HepG2 (cell line): Measurements from ENCODE around the gene ZNF488. TPM values are rescaled to one million over a fixed set of nuclear protein-coding genes. Genes with fewer than 3 reads are reported as not detected.

Experiments used
- ATAC-seq: fragments of 200-7000 bp; cut with Tn5 transposase; 3 replicates; pipeline ENCODE4 v1.9.1; 2020; ENCODE audit warnings: mild to moderate bottlenecking, moderate library complexity
- BruUV-seq: library from RNA; stranded (reverse); fragments of 400-500 nt; replicated peaks from 2 replicates; lab custom pipeline; 2021; lab: Mats Ljungman, UMichigan
- CTCF ChIA-PET: fragments of 300-600 bp; formaldehyde crosslinking; extraction: SDS; loops from one replicate; lab custom pipeline; 2021; ENCODE audit warnings: low total read pairs, inconsistent platforms, low intra/inter-chr PET ratio; lab: Yijun Ruan, JAX
- POLR2A ChIA-PET: fragments of 350-600 bp; sonication (Branson Sonifier 250); formaldehyde crosslinking; loops from one replicate; lab custom pipeline; 2020; ENCODE audit warnings: antibody characterized with exemption, inconsistent platforms; lab: Yijun Ruan, JAX
- DNase-seq: peaks from one replicate; pipeline ENCODE4 v3.0.0-alpha.2; 2015; ENCODE audit warnings: low spot score
- FAIRE-seq: peaks from 3 replicates; lab custom pipeline; 2011; peaks lifted over from hg19 to GRCh38; lab: Jason Lieb, UNC
- H2AFZ ChIP-seq: one replicate; pipeline ENCODE4 v1.6.1; 2011; ENCODE audit warnings: low read length, inconsistent platforms
- H3K27ac ChIP-seq: fragments of 300-600 bp; 3 replicates; pipeline ENCODE4 v1.8.0; 2011; ENCODE audit warnings: mixed run types, mild to moderate bottlenecking, mixed read lengths, low read length, inconsistent platforms; ENCODE audit not compliant: insufficient read depth; ENCODE audit errors: extremely low read length
- H3K27me3 ChIP-seq, 2 experiments: fragments of 200-600 bp in 1 of 2; 2 replicates in 1 of 2; 3 replicates in 1 of 2; pipeline versions ENCODE4 v1.6.0 to v1.8.0; 2011; ENCODE audit warnings: low read length in 2 of 2, mild to moderate bottlenecking in 2 of 2, moderate library complexity in 2 of 2, inconsistent platforms in 1 of 2; ENCODE audit not compliant: insufficient read depth in 2 of 2, control insufficient read depth in 1 of 2
- H3K36me3 ChIP-seq, 2 experiments: fragments of 200-600 bp in 1 of 2; replicated peaks in 1 of 2; 2 replicates in 1 of 2; 3 replicates in 1 of 2; pipeline versions ENCODE4 v1.5.1 to v1.8.0; 2011; ENCODE audit warnings: low read length in 2 of 2, inconsistent platforms in 1 of 2; ENCODE audit not compliant: insufficient read depth in 2 of 2, control insufficient read depth in 1 of 2
- H3K4me1 ChIP-seq: 2 replicates; pipeline ENCODE4 v1.5.1; 2012; ENCODE audit warnings: low read length, inconsistent platforms; ENCODE audit not compliant: insufficient read depth
- H3K4me2 ChIP-seq: 2 replicates; pipeline ENCODE4 v1.6.0; 2011; ENCODE audit warnings: low read depth, low read length, inconsistent platforms
- H3K4me3 ChIP-seq, 3 experiments: fragments of 200-600 bp in 1 of 3; sonication (generic), shearing (Covaris generic) in 1 of 3; replicated peaks in 1 of 3; 2 replicates each; pipeline ENCODE4 v1.5.1; 2011 to 2016; ENCODE audit warnings: low read length in 3 of 3, inconsistent platforms in 2 of 3, low read depth in 2 of 3, mild to moderate bottlenecking in 2 of 3, control low read depth in 1 of 3, mixed read lengths in 1 of 3; ENCODE audit not compliant: insufficient read depth in 1 of 3
- H3K79me2 ChIP-seq: one replicate; pipeline ENCODE4 v1.6.1; 2011; ENCODE audit warnings: low read length, inconsistent platforms; ENCODE audit not compliant: insufficient read depth
- H3K9ac ChIP-seq: 2 replicates; pipeline ENCODE4 v1.6.0; 2011; ENCODE audit warnings: mild to moderate bottlenecking, low read depth, low read length, inconsistent platforms; ENCODE audit not compliant: insufficient read depth
- H3K9me3 ChIP-seq: 2 replicates; pipeline ENCODE4 v1.5.1; 2012; ENCODE audit warnings: mild to moderate bottlenecking, low read length
- H4K20me1 ChIP-seq: 2 replicates; pipeline ENCODE4 v1.6.0; 2011; ENCODE audit warnings: inconsistent platforms, mild to moderate bottlenecking, low read length, moderate library complexity; ENCODE audit not compliant: insufficient read depth
- KDM2A ChIP-seq: sonication (generic); formaldehyde crosslinking; IDR thresholded peaks from 2 replicates; pipeline ENCODE4 v1.4.0; 2020; ENCODE audit warnings: low read depth, missing genetic modification reagents, borderline replicate concordance
- POLR2G ChIP-seq: fragments of 200-400 bp; formaldehyde crosslinking; IDR thresholded peaks from 2 replicates; pipeline ENCODE4 v1.6.1; 2018; ENCODE audit warnings: mild to moderate bottlenecking, low read depth, low read length, moderate library complexity
- WGBS: methylation state at CpG from one replicate; pipeline ENCODE4 v1.1.6; 2017; ENCODE audit warnings: low lambda C conversion rate; 5-methylcytosine and 5-hydroxymethylcytosine counted together
- in situ Hi-C: cut with HindIII; loops from 2 replicates; pipeline ENCODE4 v1.10.0; 2017; ENCODE audit warnings: low pct_unique_long_range_greater_than_20kb; ENCODE audit not compliant: extremely low pct_ligation_motif_present
- intact Hi-C: fragments of 100-400 bp; cut with micrococcal nuclease; formaldehyde crosslinking; loops from one replicate; pipeline ENCODE4 v1.10.0; 2022; ENCODE audit not compliant: unreplicated experiment
- polyA plus RNA-seq, 8 experiments: library from polyadenylated mRNA; depleted of rRNA in 3 of 8; stranded (reverse) in 7 of 8; unstranded in 1 of 8; fragments of >200 nt; fragmentation: Illumina TruSeq in 4 of 8; extraction: Trizol in 4 of 8; gene quantifications; 2 replicates each; pipeline versions ENCODE4 v1.2.1 to v1.2.3, GENCODE V29; 2011 to 2016; ENCODE audit warnings: low read depth in 4 of 8, missing spikeins in 1 of 8, mixed read lengths in 1 of 8; ENCODE audit not compliant: insufficient read depth in 1 of 8
- total RNA-seq, 5 experiments: library from RNA; depleted of rRNA; stranded (reverse); fragments of >200 nt; fragmentation: Illumina TruSeq; extraction: Trizol; gene quantifications; 2 replicates each; pipeline ENCODE4 v1.2.3, GENCODE V29; 2016; ENCODE audit warnings: low read depth in 1 of 5

The ZNF488 gene
- total and polyA plus RNA-seq, 2 of the 13 experiments (the other 11 are each of a cell fraction or from before 2014, with no cell fraction given) = 0.13 to 0.15 TPM

DNA sequence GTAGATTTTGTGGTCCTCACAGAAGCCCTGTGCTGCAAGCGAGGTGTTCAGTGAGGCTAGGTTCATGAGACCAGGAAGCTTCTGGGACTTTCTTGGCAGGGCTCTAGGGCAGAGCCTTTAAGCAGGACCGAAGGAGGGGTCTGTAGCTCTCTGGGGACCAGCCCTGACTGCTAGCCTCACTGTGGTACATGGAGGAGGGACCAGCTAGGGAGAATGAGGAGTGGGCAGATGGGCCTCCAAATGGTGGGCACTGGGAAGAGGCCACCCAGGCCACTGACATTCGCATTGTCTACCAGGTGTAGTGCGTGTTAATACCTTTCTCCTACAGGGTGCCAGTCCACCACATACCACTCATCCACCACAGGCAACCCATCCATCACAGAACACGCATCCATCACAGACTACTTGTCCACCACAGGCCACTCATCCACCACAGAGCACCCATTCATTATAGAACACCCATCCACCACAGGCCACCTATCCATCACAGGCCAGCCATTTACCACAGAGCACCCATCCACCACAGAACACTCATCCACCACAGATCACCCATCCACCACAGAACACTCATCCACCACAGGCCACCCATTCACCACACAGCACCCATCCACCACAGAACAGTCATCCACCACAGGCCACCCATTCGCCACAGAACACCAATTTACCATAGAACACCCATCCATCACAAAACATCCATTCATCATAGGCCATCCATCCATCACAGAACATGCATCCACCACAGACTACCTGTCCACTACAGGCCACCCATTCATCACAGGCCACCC lies 31.6 kb upstream of the ZNF488 start:
- no peak for TF ChIP-seq POLR2G
- Histone ChIP-seq H3K36me3 (no peaks in the 10 kb centered on the region), H2AFZ (no peak overlapping the region), H3K27me3 (peaks cover 2 to 10% of the 10 kb centered on the region in 2 experiments; a peak in 2 of 5 replicates), H4K20me1 (no peaks in the 10 kb centered on the region), H3K4me3 (no peak overlapping the region), H3K9me3 (no peaks in the 10 kb centered on the region), H3K9ac (no peak overlapping the region), H3K27ac (no peak overlapping the region), H3K79me2 (no peaks in the 10 kb centered on the region), H3K4me2 (no peak overlapping the region), H3K4me1 (peaks cover 8% of the 10 kb centered on the region; the same call in 1 of the 2 replicates)
- no peak for ATAC-seq
- no peak for DNase-seq
- BruUV-seq = no TSS peak
- POLR2A ChIA-PET = no interaction called here
- CTCF ChIA-PET = no interaction called here
- intact Hi-C loops = no loop called here
- in situ Hi-C loops = no loop called here
- 27% methylated on average over 4 of the region's 6 CpGs for WGBS
- FAIRE-seq = no peak

DNA sequence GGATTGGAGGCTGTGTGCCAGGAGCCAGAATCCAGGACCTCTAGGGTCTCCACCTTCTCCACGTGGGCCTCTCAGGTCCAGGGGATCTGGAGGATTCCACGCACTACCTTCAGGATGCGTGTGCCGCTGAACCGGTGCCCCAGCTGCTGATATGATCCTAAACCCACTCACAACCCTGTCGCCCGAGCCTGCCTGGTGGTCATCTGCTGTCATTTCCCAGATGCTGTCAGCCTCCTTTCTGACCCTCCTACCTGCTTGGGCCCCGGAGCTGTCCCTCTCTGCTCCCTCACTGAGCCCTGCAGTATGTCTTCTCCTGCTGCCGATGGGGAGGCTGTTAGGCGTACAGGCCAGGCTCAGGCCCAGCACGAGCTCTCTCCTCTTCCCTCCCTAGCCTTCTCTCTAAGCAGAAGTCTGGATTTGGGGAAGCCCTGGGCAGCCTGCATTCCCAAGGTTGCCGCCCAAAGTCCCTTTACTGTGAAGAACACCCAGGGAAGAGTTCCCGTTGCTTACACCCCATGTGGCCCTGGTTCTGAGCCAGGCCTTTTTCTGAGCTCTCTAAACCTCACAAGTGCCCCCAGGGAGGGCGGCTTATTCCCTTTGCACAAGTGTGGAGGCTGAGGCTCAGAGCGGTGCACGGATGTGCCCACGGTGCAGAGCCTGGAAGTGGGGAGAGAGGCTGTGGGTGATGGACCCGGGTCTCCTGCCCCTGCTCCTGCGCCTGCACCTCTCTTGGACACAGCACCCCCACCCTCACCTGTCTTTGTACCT lies 30.8 kb upstream of the ZNF488 start:
- no TSS peak for BruUV-seq
- 32% methylated on average over 12 of the region's 19 CpGs for WGBS
- no peak for TF ChIP-seq KDM2A
- Histone ChIP-seq H3K27ac (no peak overlapping the region), H3K79me2 (no peaks in the 10 kb centered on the region), H4K20me1 (no peaks in the 10 kb centered on the region), H3K4me3 (no peak overlapping the region), H2AFZ (no peak overlapping the region), H3K36me3 (no peaks in the 10 kb centered on the region), H3K9ac (no peak overlapping the region), H3K9me3 (no peaks in the 10 kb centered on the region), H3K4me1 (peaks cover 8% of the 10 kb centered on the region; the same call in 1 of the 2 replicates), H3K4me2 (no peak overlapping the region), H3K27me3 (peaks cover 2 to 10% of the 10 kb centered on the region in 2 experiments; a peak in 2 of 5 replicates)
- POLR2A ChIA-PET = no interaction called here
- CTCF ChIA-PET = no interaction called here
- in situ Hi-C loops = no loop called here
- no peak for FAIRE-seq
- no peak for DNase-seq
- intact Hi-C loops = no loop called here
- ATAC-seq = no peak; the same call in 2 of the 3 replicates
